ENCODE data around the gene DHRS3. TPM values are rescaled to one million over a fixed set of nuclear protein-coding genes. Genes with fewer than 3 reads are reported as not detected.
"Not testable (repeated sequence)": the region's sequence is repeated elsewhere in the genome, so short reads cannot be mapped to it uniquely, and the experiment has no call there.

The DHRS3 gene
- total RNA-seq, 2 donors from 2014 or later = 60.4 to 65.3 TPM

DNA sequence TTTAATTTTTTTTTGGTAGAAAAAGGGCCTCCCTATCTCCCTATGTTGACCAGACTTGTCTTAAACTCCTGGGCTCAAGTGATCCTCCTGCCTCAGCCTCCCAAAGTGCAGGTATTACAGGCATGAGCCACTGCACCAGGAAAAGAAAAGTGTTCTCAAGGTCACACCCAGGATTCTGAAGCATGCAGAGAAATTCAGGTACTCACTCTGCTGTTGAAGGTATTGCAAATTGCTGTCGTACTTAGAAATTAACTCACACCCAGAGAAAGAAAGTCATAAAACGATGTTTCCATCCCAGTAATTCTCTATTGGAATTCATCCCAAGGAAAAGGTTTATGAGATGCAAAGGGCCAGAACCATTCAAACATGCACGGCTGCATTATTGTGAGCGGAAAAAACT lies 73.7 kb downstream of the DHRS3 start:
- Mint-ChIP-seq H3K36me3 (ENCODE audit: insufficient read depth in 2 of 2) (no peaks in the 10 kb centered on the region), H3K4me1 (ENCODE audit: low read depth) (peaks cover 9% of the 10 kb centered on the region), H3K9me3 (no peaks in the 10 kb centered on the region), H3K27ac (no peak overlapping the region), H3K27me3 (ENCODE audit: low read depth) (peaks cover 4% of the 10 kb centered on the region), H3K4me3 (no peak overlapping the region)
- DNase-seq (no peak), ATAC-seq (replicated peaks in 1 of 2) (no peak)

DNA sequence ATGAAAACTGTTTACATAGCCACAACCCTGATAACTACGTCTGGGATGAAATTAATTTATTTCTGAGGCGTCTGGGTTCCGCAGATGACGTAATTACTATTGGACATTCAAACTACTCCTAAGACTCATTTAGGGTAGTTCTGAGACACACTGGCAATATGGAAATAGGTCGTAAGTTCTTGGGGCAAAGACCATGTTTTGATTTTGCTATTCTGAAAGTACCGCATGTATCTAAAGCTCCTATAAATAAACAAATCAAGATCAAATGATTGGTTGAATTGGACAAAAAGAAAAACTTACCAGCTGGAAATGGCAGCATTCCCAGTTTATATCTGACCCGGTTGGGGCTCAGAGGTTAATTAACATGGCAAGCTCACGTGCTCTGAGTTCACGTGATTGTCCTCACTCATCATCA lies 74.3 kb downstream of the DHRS3 start:
- Mint-ChIP-seq H3K27ac (no peak overlapping the region), H3K36me3 (ENCODE audit: insufficient read depth in 2 of 2) (no peaks in the 10 kb centered on the region), H3K4me3 (no peak overlapping the region), H3K9me3 (no peaks in the 10 kb centered on the region), H3K27me3 (ENCODE audit: low read depth) (peaks cover 4% of the 10 kb centered on the region), H3K4me1 (ENCODE audit: low read depth) (peaks cover 9% of the 10 kb centered on the region)
- DNase-seq (no peak), ATAC-seq (replicated peaks in 1 of 2) (no peak)

DNA sequence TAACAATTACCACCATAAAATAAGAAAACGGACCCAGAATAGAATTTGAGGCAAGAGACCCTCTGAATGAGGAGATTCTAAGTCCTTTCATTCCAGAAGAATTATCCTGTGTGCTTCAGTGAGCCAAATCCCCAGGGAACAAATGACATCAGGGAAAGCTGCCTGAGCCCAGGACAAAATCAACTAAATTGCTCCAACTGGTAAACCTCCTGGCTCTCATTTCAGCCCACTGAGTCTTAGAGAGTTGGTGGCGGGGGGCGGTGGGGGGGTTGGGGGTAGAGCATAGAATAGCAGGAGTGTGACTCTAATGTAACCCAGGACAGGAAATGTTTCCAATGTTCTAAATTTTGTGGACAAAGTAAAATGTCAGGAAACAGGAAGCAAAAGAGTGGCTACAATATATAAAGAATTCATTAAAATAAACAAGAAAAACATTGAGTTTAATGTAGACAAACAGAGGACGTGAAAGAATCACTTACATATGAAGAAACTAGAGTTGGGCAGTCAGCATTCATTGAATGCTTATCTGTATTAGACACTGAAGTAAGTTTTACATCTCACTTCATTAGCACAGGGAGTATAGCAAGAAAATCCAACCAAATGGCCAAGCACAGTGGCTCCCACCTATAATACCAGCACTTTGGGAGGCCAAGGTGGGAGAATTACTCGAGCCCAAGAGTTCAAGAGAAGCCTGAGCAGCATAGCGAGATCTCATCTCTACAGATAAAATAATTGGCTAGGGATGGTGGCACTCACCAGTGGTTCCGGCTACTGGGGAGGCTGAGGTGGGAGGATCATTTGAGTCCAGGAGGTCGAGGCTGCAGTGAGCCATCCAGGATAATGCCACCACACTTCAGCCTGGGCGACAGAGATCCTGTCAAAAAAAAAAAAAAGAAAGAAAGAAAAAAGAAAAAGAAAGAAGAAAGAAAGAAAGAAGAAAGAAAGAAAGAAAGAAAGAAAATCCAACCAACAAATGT lies 75.1 kb downstream of the DHRS3 start:
- Mint-ChIP-seq H3K27ac (no peak overlapping the region), H3K4me1 (ENCODE audit: low read depth) (peaks cover 9% of the 10 kb centered on the region), H3K36me3 (ENCODE audit: insufficient read depth in 2 of 2) (no peaks in the 10 kb centered on the region), H3K4me3 (no peak overlapping the region), H3K9me3 (no peaks in the 10 kb centered on the region), H3K27me3 (ENCODE audit: low read depth) (peaks cover 4% of the 10 kb centered on the region)
- no peak for ATAC-seq (replicated peaks in 1 of 2)
- DNase-seq = no peak

- DNase-seq (no peak), ATAC-seq (replicated peaks in 1 of 2) (no peak)
- peaks cover 4% of the 10 kb centered on the region for H3K27me3 Mint-ChIP-seq (ENCODE audit: low read depth)
- peaks cover 12% of the 10 kb centered on the region for H3K4me1 Mint-ChIP-seq (ENCODE audit: low read depth)
- H3K27ac Mint-ChIP-seq = no peak overlapping the region
- H3K9me3 Mint-ChIP-seq = peaks cover 3 to 6% of the 10 kb centered on the region in 2 donors
- H3K36me3 Mint-ChIP-seq (ENCODE audit: insufficient read depth in 2 of 2) = peaks cover 6 to 7% of the 10 kb centered on the region in 2 donors
- H3K4me3 Mint-ChIP-seq = no peak overlapping the region
Observed at GRCh38 chr1:12542138-12542465, 75.9 kb downstream of the DHRS3 start.

DNA sequence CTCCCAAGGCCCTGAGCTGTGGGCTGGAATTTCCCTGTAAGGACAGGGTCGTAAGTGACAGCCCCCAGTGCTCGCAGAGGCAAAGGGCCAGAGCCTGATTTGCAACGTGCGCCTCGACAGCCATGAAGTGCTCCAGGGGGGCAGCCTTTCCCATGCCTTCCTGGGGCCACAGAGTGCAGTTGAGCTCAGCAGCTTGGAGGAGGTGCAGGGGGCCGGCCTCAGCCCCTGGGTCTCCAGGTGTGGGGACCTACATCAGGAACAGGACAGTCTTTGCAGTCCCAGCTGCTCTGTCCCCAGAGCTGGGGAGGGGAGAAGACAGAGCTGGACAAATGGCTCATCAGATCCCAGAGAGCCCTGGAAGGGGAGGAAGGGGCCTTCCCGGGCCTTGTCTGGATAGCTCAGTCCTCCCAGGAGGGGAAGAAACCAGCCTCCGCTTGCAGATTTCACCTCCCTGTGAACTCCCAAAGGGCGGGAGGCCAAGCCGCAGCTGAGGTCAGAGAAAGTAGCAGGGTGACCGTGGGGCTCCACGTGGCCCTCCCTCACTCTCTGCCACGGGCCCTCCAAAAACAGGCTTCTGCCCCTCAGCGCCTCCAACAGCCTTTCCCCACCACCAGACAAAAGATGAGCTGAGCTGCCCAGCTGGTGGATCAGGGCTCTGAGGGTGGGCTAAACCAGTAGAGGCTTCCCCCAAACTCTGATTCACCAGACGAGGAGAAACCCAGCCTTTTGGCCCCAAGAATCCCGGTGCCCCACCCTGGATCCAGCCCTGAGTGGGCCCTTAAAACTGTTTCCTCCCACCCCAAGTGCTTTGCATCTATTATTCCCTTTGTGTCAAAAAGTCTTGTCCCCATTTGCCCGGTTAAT lies 76.5 kb downstream of the DHRS3 start:
- Mint-ChIP-seq H3K4me1 (ENCODE audit: low read depth) (peaks cover 18% of the 10 kb centered on the region), H3K27me3 (ENCODE audit: low read depth) (peaks cover 4% of the 10 kb centered on the region), H3K36me3 (ENCODE audit: insufficient read depth in 2 of 2) (peaks cover 8 to 13% of the 10 kb centered on the region in 2 donors), H3K27ac (no peak overlapping the region), H3K9me3 (peaks cover 3 to 7% of the 10 kb centered on the region in 2 donors), H3K4me3 (no peak overlapping the region)
- DNase-seq (no peak), ATAC-seq (replicated peaks in 1 of 2) (no peak)

DNA sequence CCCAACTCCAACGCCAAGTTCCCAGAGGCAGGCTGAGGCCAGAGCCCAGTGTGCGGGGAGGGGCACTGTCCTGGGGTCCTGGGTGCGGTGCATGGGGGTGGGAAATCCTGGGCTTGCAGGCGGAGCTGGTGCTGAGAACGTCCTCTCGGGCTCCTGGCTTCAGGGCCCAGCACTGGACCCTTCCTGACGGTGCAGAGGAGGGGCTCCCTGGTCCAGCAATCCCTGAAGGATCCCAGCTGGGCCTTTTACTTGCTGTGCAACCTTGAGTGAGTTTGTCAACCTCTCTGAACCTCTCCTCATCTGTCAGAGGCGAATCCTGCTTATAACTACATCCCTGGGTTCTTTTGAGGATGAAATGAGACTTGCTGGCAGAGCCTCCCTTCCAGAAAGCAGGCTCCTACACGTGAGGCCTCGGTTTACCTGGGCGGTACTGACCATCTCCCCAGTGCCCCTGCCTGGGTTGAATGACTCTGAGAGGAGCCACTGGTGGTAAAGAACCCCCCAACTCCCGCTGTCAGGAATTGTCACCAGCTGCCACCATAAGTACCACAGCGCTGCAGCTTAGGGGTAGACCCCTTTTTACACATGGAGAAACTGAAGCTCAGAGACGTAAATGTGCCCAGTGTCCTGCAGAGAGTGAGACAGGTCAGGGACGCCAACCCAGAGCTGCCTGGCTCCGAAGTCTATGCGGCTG lies 77.3 kb downstream of the DHRS3 start:
- Mint-ChIP-seq H3K27ac (no peak overlapping the region), H3K36me3 (ENCODE audit: insufficient read depth in 2 of 2) (peaks cover 11 to 20% of the 10 kb centered on the region in 2 donors), H3K27me3 (ENCODE audit: low read depth) (peaks cover 4% of the 10 kb centered on the region), H3K9me3 (peaks cover 3 to 7% of the 10 kb centered on the region in 2 donors), H3K4me3 (no peak overlapping the region), H3K4me1 (ENCODE audit: low read depth) (peaks cover 20% of the 10 kb centered on the region)
- no peak for DNase-seq
- ATAC-seq (replicated peaks in 1 of 2) = no peak

DNA sequence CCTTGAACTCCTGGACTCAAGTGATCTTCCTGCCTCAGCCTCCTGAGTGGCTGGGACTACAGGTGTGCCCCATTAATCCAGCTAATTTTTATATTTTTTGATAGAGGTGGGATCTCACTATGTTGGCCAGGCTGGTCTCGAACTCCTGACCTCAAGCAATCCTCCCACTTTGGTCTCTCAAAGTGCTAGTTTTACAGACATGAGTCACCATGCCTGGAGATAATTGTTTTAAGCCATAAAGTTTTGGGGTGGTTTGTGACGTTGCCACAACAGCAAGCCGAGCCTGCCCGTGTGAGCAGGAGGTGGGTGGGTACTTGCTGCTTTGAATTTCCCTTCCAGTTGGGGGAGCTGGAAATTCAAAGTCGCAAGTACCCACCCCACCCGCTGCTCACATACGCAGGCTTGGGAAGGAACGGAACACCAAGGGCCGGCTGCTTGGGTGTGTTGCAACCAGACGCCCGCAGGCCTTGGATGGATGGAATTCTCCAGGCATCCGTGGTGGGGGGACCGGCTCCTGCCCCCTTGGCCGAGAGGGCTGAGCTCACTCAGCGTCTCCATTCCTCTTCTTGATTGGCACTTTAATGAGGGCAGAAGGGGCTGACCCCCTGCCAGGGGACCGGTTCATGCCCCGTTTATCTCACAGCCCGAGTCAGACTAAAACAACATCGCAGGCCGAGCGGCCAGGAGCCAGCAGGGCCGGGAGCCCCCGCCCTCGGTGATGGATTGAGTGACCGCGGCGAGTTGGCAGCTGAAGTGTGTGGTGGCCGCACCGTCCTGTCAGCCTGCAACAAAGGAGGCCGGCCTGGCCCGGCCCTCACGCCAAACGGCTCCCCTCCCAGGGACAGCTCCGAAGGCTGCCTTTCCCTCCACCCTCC lies 78.1 kb downstream of the DHRS3 start:
- Mint-ChIP-seq H3K36me3 (ENCODE audit: insufficient read depth in 2 of 2) (peaks cover 14 to 24% of the 10 kb centered on the region in 2 donors), H3K4me1 (ENCODE audit: low read depth) (peaks cover 17% of the 10 kb centered on the region), H3K9me3 (peaks cover 7 to 10% of the 10 kb centered on the region in 2 donors), H3K4me3 (no peak overlapping the region), H3K27me3 (ENCODE audit: low read depth) (peaks cover 4% of the 10 kb centered on the region), H3K27ac (no peak overlapping the region)
- no peak for ATAC-seq (replicated peaks in 1 of 2)
- no peak for DNase-seq

DNA sequence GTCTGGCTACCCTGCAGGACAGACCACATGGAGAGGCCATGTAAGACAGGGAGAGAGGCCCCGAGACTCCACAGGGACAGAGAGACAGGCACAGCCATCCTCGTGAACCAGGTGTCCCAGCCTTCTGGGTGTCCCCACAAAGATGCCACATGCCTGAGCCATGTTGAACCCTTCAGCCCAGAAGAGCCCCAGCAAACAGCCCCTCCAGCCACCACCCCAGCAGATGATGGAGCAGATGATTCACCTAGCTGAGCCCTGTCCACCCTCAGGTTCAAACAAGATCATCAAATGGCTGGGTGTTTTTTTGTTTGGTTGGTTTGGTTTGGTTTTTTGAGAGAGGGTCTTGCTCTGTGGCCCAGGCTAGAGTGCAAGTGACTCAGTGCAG lies 78.7 kb downstream of the DHRS3 start:
- DNase-seq (no peak), ATAC-seq (replicated peaks in 1 of 2) (no peak)
- Mint-ChIP-seq H3K9me3 (peaks cover 7 to 10% of the 10 kb centered on the region in 2 donors), H3K36me3 (ENCODE audit: insufficient read depth in 2 of 2) (peaks cover 14 to 24% of the 10 kb centered on the region in 2 donors), H3K4me1 (ENCODE audit: low read depth) (peaks cover 15% of the 10 kb centered on the region), H3K27ac (no peak overlapping the region), H3K27me3 (ENCODE audit: low read depth) (peaks cover 4% of the 10 kb centered on the region), H3K4me3 (no peak overlapping the region)

DNA sequence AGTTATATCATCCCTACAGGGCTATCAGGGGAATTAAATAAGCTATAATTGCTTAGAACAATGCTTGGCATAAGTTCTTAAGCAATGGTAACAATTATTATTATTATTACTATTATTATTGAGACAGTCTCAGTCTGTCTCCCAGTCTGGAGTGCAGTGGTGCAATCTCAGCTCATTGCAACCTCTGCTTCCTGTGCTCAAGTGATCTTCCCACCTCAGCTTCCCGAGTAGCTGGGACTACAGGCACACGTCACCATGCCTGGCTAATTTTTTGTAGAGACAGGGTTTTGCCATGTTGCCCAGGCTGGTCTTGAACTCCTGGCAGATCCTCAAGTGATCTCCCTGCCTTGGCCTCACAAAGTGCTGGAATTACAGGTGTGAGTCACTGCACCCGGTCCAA lies 79.5 kb downstream of the DHRS3 start:
- not testable (repeated sequence) for DNase-seq; ATAC-seq (replicated peaks in 1 of 2); H3K27me3 Mint-ChIP-seq (ENCODE audit: low read depth); H3K27ac Mint-ChIP-seq; H3K4me3 Mint-ChIP-seq
- H3K4me1 Mint-ChIP-seq (ENCODE audit: low read depth) = peaks cover 19% of the 10 kb centered on the region
- peaks cover 14 to 24% of the 10 kb centered on the region in 2 donors for H3K36me3 Mint-ChIP-seq (ENCODE audit: insufficient read depth in 2 of 2)
- peaks cover 7 to 10% of the 10 kb centered on the region in 2 donors for H3K9me3 Mint-ChIP-seq

- H3K36me3 Mint-ChIP-seq (ENCODE audit: insufficient read depth in 2 of 2) = peaks cover 14 to 24% of the 10 kb centered on the region in 2 donors
- peaks cover 7 to 10% of the 10 kb centered on the region in 2 donors for H3K9me3 Mint-ChIP-seq
- H3K4me3 Mint-ChIP-seq = no peak overlapping the region
- no peak overlapping the region for H3K27ac Mint-ChIP-seq
- peaks cover 20% of the 10 kb centered on the region for H3K4me1 Mint-ChIP-seq (ENCODE audit: low read depth)
- ATAC-seq (replicated peaks in 1 of 2) (no peak), DNase-seq (no peak)
- H3K27me3 Mint-ChIP-seq (ENCODE audit: low read depth) = peaks cover 4% of the 10 kb centered on the region
Observed at GRCh38 chr1:12537906-12538461, 80.0 kb downstream of the DHRS3 start.

GRCh38 chr1:12537294-12537693 lies 80.7 kb downstream of the DHRS3 start:
- Mint-ChIP-seq H3K4me1 (ENCODE audit: low read depth) (peaks cover 20% of the 10 kb centered on the region), H3K9me3 (peaks cover 7 to 10% of the 10 kb centered on the region in 2 donors), H3K4me3 (no peak overlapping the region), H3K27ac (no peak overlapping the region), H3K27me3 (ENCODE audit: low read depth) (peaks cover 3% of the 10 kb centered on the region), H3K36me3 (ENCODE audit: insufficient read depth in 2 of 2) (peaks cover 14 to 24% of the 10 kb centered on the region in 2 donors)
- ATAC-seq (replicated peaks in 1 of 2) (no peak), DNase-seq (no peak)
